Hematopoietic multipotent progenitor cell (in vitro differentiated cells): ENCODE data around the gene SHCBP1L. TPM values are rescaled to one million over a fixed set of nuclear protein-coding genes. Genes with fewer than 3 reads are reported as not detected.
A peak's percentile ranks its signal among the peaks of the same experiment; 100 is the strongest.
"Not testable (repeated sequence)": the region's sequence is repeated elsewhere in the genome, so short reads cannot be mapped to it uniquely, and the experiment has no call there.

Experiments
- DNase-seq, 3 donors: peaks; one replicate each; pipeline ENCODE4 v3.0.0-alpha.2; 2011 to 2015; ENCODE audit warnings: low read depth in 2 of 3, low spot score in 2 of 3
- total RNA-seq: library from RNA; depleted of rRNA; stranded (reverse); fragments of >200 nt; gene quantifications from one replicate; pipeline ENCODE4 v1.2.3, GENCODE V29; 2012

SHCBP1L gene
- total RNA-seq, 1 donor: not detected

DNA sequence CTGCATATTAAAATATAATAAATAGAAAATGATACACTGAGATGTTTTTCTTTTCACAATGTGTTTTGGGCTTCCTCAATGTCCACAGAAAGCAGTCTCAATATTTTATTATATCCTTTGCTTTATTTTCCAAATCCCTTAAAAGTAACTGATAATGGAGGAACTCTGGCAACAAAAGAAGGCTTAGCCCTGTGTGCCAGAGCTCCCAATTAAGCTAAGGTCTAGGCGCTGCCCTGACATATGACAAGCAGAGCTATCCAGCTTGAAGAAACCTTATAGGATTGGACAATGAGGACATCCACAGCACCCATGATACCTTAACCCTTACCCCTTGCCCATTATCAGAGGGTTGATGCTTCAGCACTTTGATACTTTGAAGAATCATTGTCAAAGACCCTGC is 12.9 kb upstream of the SHCBP1L start:
- no peak for DNase-seq

DNA sequence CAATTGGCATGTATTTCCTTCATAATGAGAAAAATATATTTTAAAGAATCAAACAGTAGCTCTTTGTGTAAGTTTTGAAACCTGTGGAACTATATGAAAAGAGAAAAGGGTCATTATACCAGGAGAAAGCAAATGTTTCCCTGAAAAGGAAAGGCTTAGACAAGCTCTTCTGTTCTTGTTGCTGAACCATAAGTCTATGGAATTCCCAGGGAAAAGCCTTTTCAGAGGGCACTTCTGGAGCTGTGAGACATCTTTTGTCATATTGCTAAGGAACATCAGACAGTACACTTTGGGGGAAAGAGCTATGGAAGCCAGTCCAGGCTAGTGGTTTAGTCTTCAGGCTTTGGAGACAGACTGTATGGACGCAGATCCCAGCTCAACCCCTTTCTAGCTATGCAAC is 12.1 kb upstream of the SHCBP1L start:
- DNase-seq: no peak

DNA sequence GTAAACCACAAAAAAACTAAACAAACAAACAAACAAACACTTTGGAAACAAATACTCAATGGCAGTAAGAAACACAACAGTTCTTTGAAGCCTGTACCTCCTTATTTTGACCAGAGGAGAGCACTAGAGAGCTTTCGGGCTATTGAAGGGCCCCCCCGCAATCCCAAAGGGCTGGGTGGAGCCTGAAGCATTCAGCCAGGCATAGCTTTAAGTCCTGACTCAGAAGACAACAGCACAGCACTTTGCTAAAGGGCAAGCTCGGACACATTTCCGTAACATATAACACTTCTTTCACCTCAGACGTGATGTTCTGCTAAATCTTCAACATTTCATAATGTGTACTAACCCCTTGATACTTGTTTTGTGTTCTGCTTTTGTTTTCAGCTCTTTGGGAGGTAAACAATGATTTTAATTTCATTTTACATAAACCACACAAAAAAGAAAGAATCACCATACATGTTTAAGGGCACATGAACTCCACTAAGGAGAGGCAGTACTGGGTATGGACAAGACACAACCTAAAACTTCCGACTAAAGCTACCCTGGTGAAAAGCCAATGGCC is 9.7 kb upstream of the SHCBP1L start:
- DNase-seq: peak in 2 of 3 donors; percentile 61 to 68

DNA sequence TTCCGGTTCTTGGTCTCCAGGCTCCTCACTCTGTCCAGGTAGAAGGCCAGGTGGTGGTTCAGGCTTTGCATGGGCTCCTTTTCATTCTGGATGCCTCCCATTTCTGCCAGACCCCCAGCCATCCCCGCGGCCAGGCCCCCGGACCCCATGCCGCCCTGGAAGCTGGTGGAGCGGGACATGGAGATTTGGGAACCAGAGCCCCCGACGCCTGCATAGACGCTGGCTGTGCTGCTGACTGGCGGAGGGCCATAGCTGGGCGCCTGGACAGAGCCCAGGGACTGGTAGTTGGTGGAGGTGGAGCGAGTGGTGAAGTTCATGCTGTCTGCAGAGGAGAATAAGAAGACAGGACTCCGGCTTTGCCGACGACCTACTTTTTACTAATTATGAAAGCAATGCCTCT is 7.1 kb upstream of the SHCBP1L start:
- DNase-seq: no peak

DNA sequence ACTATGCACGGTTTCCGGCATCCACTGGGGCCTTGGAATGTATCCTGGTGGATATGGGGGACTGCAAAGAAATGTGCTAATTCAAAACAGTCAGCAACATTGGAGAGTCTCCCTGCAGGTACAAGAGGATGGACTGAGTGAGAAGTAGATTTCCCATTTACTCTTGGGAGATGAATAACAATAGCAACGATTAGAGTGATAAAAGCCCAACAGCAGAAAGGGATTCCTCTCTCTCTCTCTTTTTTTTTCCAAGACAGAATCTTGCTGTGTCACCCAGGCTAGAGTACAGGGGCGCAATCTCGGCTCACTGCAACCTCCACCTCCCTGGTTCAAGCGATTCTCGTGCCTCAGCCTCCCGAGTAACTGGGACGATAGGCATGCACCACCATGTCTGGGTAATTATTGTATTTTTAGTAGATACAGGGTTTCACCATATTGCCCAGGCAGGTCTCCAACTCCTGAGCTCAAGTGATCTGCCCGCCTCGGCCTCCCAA is 5.0 kb upstream of the SHCBP1L start:
- DNase-seq: no peak

DNA sequence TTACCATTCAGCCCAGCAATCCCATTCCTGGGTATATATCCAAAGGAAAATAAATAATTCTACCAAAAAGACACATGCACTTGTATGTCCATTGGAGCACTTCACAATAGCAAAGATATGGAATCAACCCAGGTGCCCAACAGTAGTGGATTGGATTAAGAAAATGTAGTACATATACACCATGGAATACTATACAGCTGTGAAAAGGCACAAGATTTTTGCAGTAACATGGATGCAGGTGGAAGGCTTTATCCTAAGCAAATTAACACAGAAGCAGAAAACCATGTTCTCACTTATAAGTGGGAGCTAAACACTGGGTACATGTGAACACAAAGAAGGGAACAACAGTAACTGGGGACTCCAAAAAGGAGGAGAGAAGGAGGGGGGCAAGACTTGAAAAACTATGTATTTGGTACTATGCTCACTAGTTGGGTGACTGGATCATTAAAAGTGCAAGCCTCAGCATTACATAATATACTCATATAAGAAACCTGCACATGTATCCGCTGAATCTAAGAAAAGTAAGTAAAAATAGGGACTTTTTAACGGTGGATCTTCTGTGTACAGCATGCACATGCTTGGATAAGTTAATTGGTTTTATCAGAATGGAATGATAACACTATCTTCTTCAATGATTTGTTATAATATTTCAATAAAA is 3.9 kb upstream of the SHCBP1L start:
- no peak for DNase-seq

DNA sequence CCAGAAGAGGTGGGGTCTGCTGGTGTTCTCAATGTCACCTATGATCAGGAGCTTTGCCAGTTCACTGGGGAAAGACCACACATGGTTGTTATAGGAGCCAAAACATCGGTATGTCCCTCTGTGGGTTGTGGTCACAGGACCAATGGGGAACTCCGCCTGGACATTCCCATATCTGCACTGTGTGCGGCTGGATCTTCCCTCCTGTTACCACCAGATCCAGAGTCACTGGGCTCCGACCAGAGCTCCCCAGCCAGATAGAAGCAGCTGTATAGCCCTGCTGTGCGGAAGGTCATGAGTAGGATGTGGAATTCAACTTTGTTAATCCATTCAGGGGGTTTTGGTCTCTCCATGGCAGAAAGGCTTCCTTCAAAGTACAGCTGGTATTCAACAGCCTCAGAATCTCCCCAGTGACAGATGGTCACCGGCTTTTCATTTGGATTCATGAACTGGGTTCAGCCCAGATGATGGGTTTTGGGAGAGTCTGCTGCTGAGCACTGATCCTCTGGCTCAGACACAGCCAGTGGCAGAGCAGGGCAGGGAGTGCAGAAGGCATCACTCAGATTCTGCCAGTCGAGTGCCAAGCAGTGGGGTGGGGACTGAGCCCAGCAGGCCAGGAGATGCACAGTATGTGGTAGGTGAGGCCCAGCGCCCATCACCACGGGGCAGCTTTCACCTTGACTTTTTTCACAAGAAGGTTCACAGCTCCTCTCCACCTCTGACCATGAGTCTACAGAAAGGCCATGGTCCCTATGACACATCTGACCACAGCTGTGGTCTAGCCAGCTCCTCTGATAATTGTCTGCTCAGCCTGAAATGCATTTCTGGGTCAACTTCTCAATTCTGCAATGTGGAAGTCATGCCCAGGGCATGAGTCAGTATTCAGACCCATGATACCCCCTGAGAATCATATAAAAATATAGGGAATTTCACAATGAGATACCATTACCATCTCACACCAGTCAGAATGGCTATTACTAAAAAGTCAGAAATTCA is 2.9 kb upstream of the SHCBP1L start:
- no peak for DNase-seq

DNA sequence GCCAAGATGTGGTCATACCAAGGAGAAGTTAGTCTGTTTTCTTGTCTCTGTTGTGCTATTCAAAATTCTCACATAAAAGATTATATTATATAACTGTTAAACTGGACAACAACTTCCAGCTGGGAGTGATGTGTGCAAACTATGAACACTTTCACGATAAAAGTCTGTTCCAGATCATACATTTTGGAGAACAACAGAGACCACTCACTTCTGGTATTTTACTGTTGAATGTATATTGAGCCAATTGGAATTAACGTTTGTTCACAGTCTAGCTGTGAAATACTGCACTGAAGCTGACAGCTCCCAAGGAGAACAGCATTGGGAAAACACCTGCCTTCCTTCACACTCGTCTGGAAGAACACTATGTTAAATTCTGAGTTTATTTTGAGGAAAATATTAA is 860 bp upstream of the SHCBP1L start:
- DNase-seq: no peak

DNA sequence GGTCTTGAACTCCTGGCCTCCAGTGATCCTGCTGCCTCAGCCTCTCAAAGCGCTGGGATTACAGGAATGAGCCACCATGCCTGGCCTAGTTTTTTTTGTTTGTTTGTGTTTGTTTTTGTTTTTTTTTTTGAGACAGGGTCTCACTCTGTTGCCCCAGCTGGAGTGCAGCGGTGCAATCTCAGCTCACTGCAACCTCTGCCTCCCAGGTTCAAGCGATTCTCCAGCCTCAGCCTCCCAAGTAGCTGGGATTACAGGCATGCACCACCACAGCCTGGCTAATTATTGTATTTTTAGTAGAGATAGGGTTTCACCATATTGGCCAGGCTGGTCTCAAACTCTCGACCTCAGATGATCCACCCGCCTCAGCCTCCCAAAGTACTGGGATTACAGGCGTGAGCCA is 9.6 kb downstream of the SHCBP1L start:
- DNase-seq: not testable (repeated sequence)

DNA sequence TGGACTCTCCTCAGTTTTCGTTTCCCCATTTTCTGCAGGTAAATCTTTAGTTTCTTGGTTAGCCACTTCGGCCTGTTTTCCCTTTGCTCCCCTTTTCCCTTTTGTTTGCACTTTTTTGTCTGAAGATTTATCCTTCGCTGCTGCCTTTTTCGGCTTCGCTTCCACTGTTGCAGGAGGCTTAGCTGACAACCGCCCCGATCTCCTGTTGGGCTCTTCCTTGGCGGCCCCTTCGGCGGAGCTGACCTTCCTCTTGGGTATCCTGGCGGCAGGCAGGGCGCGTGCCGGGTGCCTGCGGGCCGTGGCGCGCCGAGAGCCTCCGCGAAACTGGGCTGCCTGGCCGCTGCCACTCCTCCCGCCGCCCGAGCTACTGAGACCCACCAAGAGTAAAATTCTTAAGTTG is 10.8 kb downstream of the SHCBP1L start:
- DNase-seq: not testable (repeated sequence)

DNA sequence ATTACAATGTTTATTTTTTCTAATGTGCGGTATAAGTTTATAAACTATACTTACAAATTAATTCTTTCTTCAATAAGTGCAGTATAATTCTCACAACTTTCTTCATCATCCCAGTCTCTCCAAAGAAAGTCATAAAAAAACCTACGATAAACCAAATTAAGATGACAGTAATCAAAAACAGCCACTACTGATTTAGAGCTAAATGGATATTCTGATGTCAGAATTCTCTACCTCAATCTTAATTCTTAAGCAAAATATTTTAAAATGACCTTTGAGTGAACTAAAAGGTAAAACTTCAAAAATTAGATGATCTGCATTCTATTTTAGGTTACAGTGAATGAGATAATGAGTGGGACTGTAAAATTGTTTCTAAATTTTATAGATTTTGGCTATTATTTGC is 13.6 kb downstream of the SHCBP1L start:
- DNase-seq: no peak

DNA sequence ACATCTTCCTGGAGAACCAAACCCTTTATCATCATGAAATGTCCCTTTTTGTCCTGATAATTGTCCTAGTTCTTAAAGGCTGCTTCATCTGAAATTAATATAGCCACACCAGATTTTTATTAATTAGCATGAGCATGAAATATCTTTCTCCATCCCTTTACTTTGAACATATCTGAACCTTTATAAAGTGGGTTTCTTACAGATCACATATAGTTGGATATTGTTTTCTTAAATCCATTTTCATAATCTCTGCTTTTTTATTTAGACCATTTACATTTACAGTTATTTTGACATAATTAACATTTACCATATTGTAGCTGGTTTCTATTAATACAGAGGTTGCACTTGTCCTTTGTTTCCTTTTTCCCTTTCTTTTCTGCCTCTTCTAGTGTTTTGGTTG is 17.2 kb downstream of the SHCBP1L start:
- DNase-seq: no peak

DNA sequence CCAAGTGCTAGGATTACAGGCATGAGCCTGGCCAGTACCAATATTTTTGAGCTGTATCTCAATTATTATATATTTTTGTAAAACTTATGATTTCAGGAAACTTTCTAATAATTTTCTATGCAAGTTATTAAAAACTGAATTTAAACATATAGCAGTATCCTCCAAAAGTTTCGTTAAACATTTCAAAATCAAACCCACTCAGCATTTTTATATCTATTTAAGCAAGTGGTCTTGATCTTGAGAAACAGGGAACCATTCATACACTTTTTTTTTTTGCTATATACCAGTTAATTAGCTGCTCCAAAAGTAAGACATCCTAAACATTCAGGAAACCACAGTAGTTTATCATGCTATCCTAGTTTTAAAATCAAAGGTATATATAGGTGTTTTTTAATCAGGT is 22.0 kb downstream of the SHCBP1L start:
- no peak for DNase-seq

DNA sequence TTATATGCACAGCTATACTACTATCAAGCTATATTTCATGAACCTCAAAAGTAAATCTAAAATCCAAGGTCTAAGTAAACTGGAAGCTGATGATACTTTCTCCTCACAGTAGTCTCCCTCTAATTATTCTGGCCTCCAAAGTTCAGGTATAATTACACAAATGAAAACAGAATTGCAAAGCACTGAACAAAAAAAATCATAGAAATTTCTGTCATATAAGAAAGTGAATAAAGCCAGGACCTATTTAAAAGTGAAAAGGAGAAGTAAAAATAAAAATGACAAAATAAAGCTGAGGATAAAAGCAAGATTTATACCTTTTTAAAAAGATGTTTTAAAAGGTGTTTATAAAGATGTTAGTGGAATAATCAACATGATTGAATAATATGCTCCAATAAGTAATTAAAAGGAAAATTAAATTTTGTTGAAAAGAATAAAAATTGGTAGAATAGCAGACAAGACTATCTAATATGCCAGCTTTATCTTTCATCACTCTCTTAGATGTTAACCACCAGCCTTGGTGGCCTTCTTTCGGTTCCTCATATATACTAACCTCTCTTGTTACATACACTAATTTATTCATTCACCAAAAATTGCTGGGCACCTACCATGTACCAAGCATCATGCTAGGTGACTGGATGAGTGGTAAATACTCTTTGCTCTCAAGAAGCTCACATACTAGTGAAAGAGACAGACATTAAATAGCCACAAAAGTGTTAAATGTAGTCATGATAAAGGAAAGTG is 25.1 kb downstream of the SHCBP1L start:
- no peak for DNase-seq

DNA sequence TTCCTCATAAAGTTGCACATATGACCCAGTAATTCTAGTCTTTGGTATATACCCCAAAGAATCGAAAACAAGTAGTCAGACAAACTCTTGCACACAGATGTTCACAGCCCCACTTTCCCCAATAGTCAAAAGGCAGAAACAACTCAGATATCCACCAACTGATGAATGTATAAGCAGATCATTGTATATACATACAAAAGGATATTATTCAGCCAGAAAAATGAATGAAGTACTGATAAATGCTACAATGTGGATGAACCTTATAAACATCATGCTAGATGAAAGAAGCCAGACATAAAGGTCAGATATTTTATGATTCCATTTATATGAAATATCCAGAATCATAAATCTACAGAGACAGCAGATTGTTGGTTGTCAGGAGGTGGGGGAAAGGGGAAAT is 27.3 kb downstream of the SHCBP1L start:
- no peak for DNase-seq

DNA sequence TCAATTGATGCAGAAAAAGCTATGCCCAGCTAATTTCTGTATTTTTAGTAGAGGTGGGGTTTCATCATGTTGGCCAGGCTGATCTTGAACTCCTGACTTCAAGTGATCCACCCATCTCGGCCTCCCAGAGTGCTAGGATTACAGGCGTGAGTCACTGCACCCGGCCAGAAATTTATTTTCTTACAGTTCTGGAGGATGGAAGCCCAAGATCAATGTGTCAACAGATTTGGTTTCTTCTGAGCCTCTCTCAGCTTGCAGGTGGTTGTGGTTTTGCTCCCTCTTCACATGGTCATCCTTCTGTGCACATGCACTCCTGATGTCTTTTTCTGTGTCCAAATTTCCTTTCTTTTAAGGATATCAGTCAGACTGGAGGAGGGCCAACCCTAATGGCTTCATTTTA is 35.6 kb downstream of the SHCBP1L start:
- no peak for DNase-seq

DNA sequence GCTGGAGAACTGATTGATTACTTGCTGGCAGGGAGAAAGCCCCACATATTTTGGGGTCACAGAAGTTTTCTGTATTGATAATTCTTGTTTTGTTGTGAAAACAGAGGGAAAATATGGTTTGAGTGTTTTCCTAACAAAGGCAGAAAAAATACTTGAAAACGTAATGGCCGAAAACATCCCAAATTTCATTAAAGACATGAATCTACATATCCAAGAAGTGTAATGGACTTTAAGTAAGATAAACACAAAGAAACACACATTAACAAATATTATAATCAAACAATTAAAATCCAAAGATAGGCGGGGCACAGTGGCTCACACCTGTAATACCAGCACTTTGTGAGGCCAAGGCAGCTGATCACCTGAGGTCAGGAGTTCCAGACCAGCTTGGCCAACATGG is 39.6 kb downstream of the SHCBP1L start:
- no peak for DNase-seq

DNA sequence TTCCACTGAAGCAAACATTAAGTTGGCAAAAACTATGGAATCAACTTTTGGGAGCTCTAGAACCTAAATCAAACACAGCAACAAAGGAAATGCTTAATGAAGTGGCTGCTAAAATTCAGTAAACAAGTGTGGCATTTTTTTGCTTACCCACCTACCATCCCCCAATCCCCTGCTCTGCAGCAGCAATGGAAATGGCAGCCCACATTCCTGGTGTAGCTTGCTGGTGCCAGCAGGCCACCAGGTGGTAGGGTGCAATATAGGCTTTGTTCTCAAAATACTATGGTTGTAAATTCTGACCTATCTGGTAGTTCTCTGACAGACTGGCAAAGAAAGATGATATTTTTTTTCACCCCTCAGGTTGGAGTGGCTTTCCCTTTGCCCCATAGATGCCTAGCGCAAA is 42.8 kb downstream of the SHCBP1L start:
- no peak for DNase-seq

DNA sequence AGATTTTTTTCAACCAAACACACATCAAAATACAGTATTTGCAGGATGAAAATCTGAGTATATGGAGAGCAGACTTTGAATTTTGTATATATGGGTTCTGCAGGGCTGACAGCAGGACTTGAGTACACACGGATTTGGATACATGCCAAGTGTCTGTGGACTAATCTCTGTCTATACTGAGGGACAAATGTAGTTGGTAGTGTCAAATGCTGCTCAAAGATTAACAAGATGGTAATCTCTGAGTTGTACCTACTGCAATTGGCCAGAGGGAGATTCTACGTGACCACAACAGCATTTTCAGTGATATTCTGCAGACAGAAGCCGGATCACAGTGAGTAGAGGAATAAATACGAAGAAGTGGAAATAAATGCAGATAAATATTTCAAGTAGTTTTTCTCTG is 43.4 kb downstream of the SHCBP1L start:
- DNase-seq: no peak

DNA sequence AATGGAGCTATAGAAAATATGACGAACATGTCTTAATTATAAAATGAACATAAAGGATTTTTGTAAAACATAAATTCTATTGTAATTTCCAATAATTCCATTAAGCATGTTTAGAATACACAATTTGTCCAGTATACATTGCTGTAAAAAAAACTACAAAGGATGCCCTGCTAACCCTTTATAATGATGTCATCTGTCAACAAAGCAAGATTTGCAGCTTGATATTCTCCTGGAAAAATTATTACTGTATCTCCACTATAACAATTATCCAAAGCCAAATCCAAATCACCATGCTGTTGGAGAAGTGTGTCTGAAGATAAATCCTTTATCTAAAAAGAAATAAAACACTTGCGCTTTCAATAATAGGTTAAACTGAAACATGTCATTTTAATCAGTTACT is 47.6 kb downstream of the SHCBP1L start:
- DNase-seq: no peak

DNA sequence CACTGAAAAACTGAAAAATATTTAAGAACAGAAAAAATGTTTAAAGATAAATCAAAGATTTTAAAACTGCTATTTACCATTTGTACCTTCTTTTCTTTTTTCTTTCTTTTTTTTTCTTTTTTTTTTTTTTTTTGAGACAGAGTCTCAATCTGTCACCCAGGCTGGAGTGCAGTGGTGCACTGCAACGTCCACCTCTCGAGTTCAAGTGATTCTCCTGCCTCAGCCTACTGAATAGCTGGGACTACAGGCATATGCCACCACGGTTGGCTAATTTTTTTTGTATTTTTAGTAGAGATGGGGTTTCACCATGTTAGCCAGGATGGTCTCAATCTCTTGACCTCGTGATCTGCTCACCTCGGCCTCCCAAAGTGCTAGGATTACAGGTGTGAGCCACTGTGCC is 51.0 kb downstream of the SHCBP1L start:
- DNase-seq: not testable (repeated sequence)
